B cell (primary cell): ENCODE results near the gene LRP5. TPM values are rescaled to one million over a fixed set of nuclear protein-coding genes. Genes with fewer than 3 reads are reported as not detected.
A peak's percentile ranks its signal among the peaks of the same experiment; 100 is the strongest.

Experiments used
- ATAC-seq: fragments of 200-7000 bp; cut with Tn5 transposase; one replicate; pipeline ENCODE4 v1.10.0; 2021; ENCODE audit warnings: low read depth, mild to moderate bottlenecking, moderate number of reproducible peaks, moderate library complexity
- CTCF ChIA-PET: fragments of 350-600 bp; sonication (Branson Sonifier 250); formaldehyde crosslinking; loops from one replicate; lab custom pipeline; 2021; ENCODE audit warnings: antibody characterized with exemption, inconsistent platforms; lab: Charles Lee
- POLR2A ChIA-PET: fragments of 350-600 bp; sonication (Branson Sonifier 250); formaldehyde crosslinking; loops from one replicate; lab custom pipeline; 2021; ENCODE audit warnings: antibody characterized with exemption; lab: Charles Lee
- DNase-seq: peaks from one replicate; pipeline ENCODE4 v3.0.0; 2013
- H2AFZ ChIP-seq: 2 replicates; pipeline ENCODE4 v1.6.1; 2012; ENCODE audit warnings: mild to moderate bottlenecking, low read depth, low read length; ENCODE audit not compliant: insufficient read depth, poor library complexity, severe bottlenecking
- H3K27ac ChIP-seq, 2 donors: 1 replicate in 1 of 2; 2 replicates in 1 of 2; pipeline ENCODE4 v1.5.1; 2012 to 2013; ENCODE audit warnings: low read length in 2 of 2, mild to moderate bottlenecking in 2 of 2, moderate library complexity in 1 of 2
- H3K27me3 ChIP-seq, 4 experiments: fragments of 200-600 bp in 1 of 4; sonication (generic) in 1 of 4; replicated peaks in 1 of 4; 1 replicate in 2 of 4; 2 replicates in 2 of 4; pipeline versions ENCODE4 v1.6.1 to v1.7.0; 2013 to 2016; ENCODE audit warnings: low read length in 3 of 4, mild to moderate bottlenecking in 2 of 4, mixed read lengths in 1 of 4, moderate library complexity in 1 of 4; ENCODE audit not compliant: insufficient read depth in 4 of 4, control insufficient read depth in 3 of 4; ENCODE audit errors: control extremely low read depth in 1 of 4
- H3K36me3 ChIP-seq, 2 experiments: replicated peaks in 1 of 2; 1 replicate in 1 of 2; 2 replicates in 1 of 2; pipeline versions ENCODE4 v1.6.1 to v1.7.1; 2013; ENCODE audit warnings: low read length in 1 of 2; ENCODE audit not compliant: insufficient read depth in 2 of 2, control insufficient read depth in 1 of 2; ENCODE audit errors: control extremely low read depth in 1 of 2, extremely low read depth in 1 of 2
- H3K4me1 ChIP-seq, 2 donors: fragments of 200-600 bp in 1 of 2; sonication (generic) in 1 of 2; 1 replicate in 1 of 2; 2 replicates in 1 of 2; pipeline versions ENCODE4 v1.5.1 to v1.6.1; 2013 to 2017; ENCODE audit warnings: low read length in 2 of 2; ENCODE audit not compliant: control insufficient read depth in 2 of 2, insufficient read depth in 2 of 2
- H3K4me2 ChIP-seq: replicated peaks from 2 replicates; pipeline ENCODE3; 2012; ENCODE audit warnings: mild to moderate bottlenecking, low read depth, low read length; ENCODE audit not compliant: poor library complexity, severe bottlenecking
- H3K4me3 ChIP-seq, 5 experiments: fragments of 200-600 bp in 1 of 5; sonication (generic) in 1 of 5; 1 replicate in 3 of 5; 2 replicates in 2 of 5; pipeline versions ENCODE4 v1.5.1 to v1.7.0; 2011 to 2016; ENCODE audit warnings: low read length in 4 of 5, mild to moderate bottlenecking in 4 of 5, low read depth in 2 of 5, control low read depth in 1 of 5, moderate library complexity in 1 of 5; ENCODE audit not compliant: insufficient read depth in 1 of 5; ENCODE audit errors: control extremely low read depth in 1 of 5, extremely low read depth in 1 of 5
- H3K79me2 ChIP-seq: fragments of 200-600 bp; sonication (generic); one replicate; pipeline ENCODE4 v1.6.0; 2016; ENCODE audit warnings: low read length; ENCODE audit not compliant: control insufficient read depth, insufficient read depth
- H3K9ac ChIP-seq: fragments of 200-600 bp; sonication (generic); 2 replicates; pipeline ENCODE4 v1.6.1; 2017; ENCODE audit warnings: mild to moderate bottlenecking, low read length, moderate library complexity
- H3K9me3 ChIP-seq, 3 donors: one replicate each; pipeline versions ENCODE4 v1.6.1 to v1.7.1; 2013; ENCODE audit warnings: low read length in 2 of 3; ENCODE audit not compliant: control insufficient read depth in 2 of 3, insufficient read depth in 1 of 3; ENCODE audit errors: control extremely low read depth in 1 of 3
- H4K20me1 ChIP-seq: 2 replicates; pipeline ENCODE4 v1.6.0; 2012; ENCODE audit warnings: mild to moderate bottlenecking, low read length; ENCODE audit not compliant: insufficient read depth, control insufficient read depth, poor library complexity, severe bottlenecking
- H3K27ac Mint-ChIP-seq: one replicate; pipeline ENCODE4 v1.8.0; 2021; ENCODE audit warnings: mixed read lengths
- H3K27me3 Mint-ChIP-seq: one replicate; pipeline ENCODE4 v1.8.0; 2021; ENCODE audit warnings: mixed read lengths
- H3K4me1 Mint-ChIP-seq: one replicate; pipeline ENCODE4 v1.8.0; 2021; ENCODE audit warnings: mixed read lengths
- H3K4me3 Mint-ChIP-seq: one replicate; pipeline ENCODE4 v1.8.0; 2021; ENCODE audit warnings: mixed read lengths
- H3K9me3 Mint-ChIP-seq: one replicate; pipeline ENCODE4 v1.8.0; 2022; ENCODE audit warnings: mixed read lengths; ENCODE audit not compliant: insufficient read depth
- CTCF ChIP-seq: fragments of 200-600 bp; IDR thresholded peaks from one replicate; pipeline ENCODE4 v1.8.0; 2022; ENCODE audit warnings: antibody characterized with exemption, mild to moderate bottlenecking
- EZH2 ChIP-seq: IDR thresholded peaks from 2 replicates; pipeline ENCODE4 v1.6.1; 2012; ENCODE audit warnings: borderline replicate concordance, low read depth, mild to moderate bottlenecking, moderate library complexity, low read length; ENCODE audit not compliant: insufficient read depth, poor library complexity, severe bottlenecking
- WGBS: methylation state at CpG from one replicate; pipeline ENCODE4 v1.1.5; 2013; ENCODE audit warnings: missing lambda C conversion rate; ENCODE audit not compliant: insufficient coverage; 5-methylcytosine and 5-hydroxymethylcytosine counted together
- intact Hi-C: fragments of 100-400 bp; cut with micrococcal nuclease; formaldehyde crosslinking; loops from one replicate; pipeline ENCODE4 v1.10.0; 2022
- polyA plus RNA-seq: library from polyadenylated mRNA; depleted of rRNA; stranded (reverse); fragments of >200 nt; gene quantifications from 2 replicates; pipeline ENCODE4 v1.2.3, GENCODE V29; 2012
- total RNA-seq, 2 donors: library from RNA; stranded (reverse); fragments of 120-200 nt in 1 of 2; gene quantifications; 1 replicate in 1 of 2; 2 replicates in 1 of 2; pipeline versions ENCODE4 v1.2.3 to v1.2.4, GENCODE V29; 2013 to 2022

Gene LRP5
- total and polyA plus RNA-seq, 2 donors (not counting 1 experiment from before 2014, with no cell fraction given), result 2.4 to 13.9 TPM

DNA sequence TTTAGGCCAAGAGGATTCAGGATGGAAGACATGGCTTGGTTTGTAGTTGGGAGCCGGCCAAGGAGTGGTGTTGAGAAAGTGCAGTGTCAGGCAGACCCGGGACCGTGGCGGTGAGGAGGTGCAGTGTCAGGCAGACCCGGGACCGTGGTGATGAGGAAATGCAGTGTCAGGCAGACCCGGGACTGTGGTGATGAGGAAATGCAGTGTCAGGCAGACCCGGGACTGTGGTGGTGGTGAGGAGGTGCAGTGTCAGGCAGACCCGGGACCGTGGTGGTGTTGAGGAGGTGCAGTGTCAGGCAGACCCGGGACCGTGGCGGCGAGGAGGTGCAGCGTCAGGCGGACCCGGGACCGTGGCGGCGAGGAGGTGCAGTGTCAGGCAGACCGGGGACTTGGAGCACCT, 59.7 kb downstream of the LRP5 start:
- POLR2A ChIA-PET, result interaction anchor here (1.2 to 2.0 kb wide), 2 partner anchors 8 to 76 kb away, joined by 3 to 13 read pairs; no protein-coding TSS in a partner anchor
- no peak for TF ChIP-seq EZH2
- no peak for TF ChIP-seq CTCF
- H2AFZ ChIP-seq, result no peak overlapping the region
- no peak overlapping the region for H3K27ac ChIP-seq
- peaks cover 70% of the 10 kb centered on the region for H3K4me1 Mint-ChIP-seq
- 80% methylated on average over 21 of the region's 21 CpGs for WGBS
- H3K27me3 Mint-ChIP-seq, result peaks cover 15% of the 10 kb centered on the region
- H3K9me3 Mint-ChIP-seq, result no peaks in the 10 kb centered on the region
- peak overlapping the region; percentile 84 for H3K4me3 Mint-ChIP-seq
- DNase-seq, result no peak
- CTCF ChIA-PET, result interaction anchor here (0.5 to 3.0 kb wide), 8 partner anchors 9 to 478 kb away, joined by 3 to 19 read pairs (median 4); no protein-coding TSS in a partner anchor
- no peaks in the 10 kb centered on the region for H3K36me3 ChIP-seq
- H3K27ac Mint-ChIP-seq, result peak overlapping the region; percentile 86
- no peaks in the 10 kb centered on the region for H4K20me1 ChIP-seq
- no peak overlapping the region for H3K9ac ChIP-seq
- peaks cover 0 to 11% (median 3%) of the 10 kb centered on the region in 4 experiments for H3K27me3 ChIP-seq
- no peaks in the 10 kb centered on the region for H3K79me2 ChIP-seq
- H3K4me2 ChIP-seq, result peak overlapping the region; percentile 76
- no peak for ATAC-seq
- H3K4me3 ChIP-seq, result no peak overlapping the region
- intact Hi-C loops, result no loop called here
- no peaks in the 10 kb centered on the region for H3K9me3 ChIP-seq
- peaks cover 56 to 64% of the 10 kb centered on the region in 2 donors for H3K4me1 ChIP-seq

GRCh38 chr11:68372625-68373024, 60.2 kb downstream of the LRP5 start:
- CTCF ChIA-PET, result interaction anchor here (0.5 to 2.4 kb wide), 3 partner anchors 26 to 477 kb away, joined by 3 to 5 read pairs (median 4); no protein-coding TSS in a partner anchor
- H3K27ac Mint-ChIP-seq, result peak overlapping the region; percentile 86

More at GRCh38 chr11:68372625-68373024, 60.2 kb downstream of the LRP5 start:
- TF ChIP-seq CTCF (no peak), EZH2 (no peak)
- no peak for ATAC-seq
- H2AFZ ChIP-seq, result no peak overlapping the region
- no peaks in the 10 kb centered on the region for H3K79me2 ChIP-seq
- peaks cover 56 to 64% of the 10 kb centered on the region in 2 donors for H3K4me1 ChIP-seq
- no peaks in the 10 kb centered on the region for H3K36me3 ChIP-seq
- H3K4me1 Mint-ChIP-seq, result peaks cover 68% of the 10 kb centered on the region
- H3K4me2 ChIP-seq, result no peak overlapping the region
- no peaks in the 10 kb centered on the region for H4K20me1 ChIP-seq
- POLR2A ChIA-PET, result no interaction called here
- H3K4me3 Mint-ChIP-seq, result peak overlapping the region; percentile 84
- H3K27me3 ChIP-seq, result peaks cover 0 to 11% (median 3%) of the 10 kb centered on the region in 4 experiments
- DNase-seq, result no peak
- H3K27me3 Mint-ChIP-seq, result peaks cover 15% of the 10 kb centered on the region
- H3K9me3 Mint-ChIP-seq, result no peaks in the 10 kb centered on the region
- H3K9ac ChIP-seq, result no peak overlapping the region
- no peak overlapping the region for H3K4me3 ChIP-seq
- intact Hi-C loops, result no loop called here
- no peaks in the 10 kb centered on the region for H3K9me3 ChIP-seq
- no peak overlapping the region for H3K27ac ChIP-seq
- 93% methylated on average over 11 of the region's 15 CpGs for WGBS
